Heart left ventricle (tissue), 13 donors: Measurements from ENCODE around the gene SLC4A4.

Experiments used
- CTCF ChIP-seq, 12 donors: fragments of 200-600 bp; sonication (generic) in 4 of 12; IDR thresholded peaks; one replicate each; pipeline versions ENCODE4 v1.5.0 to v1.8.0; 2018 to 2022; ENCODE audit warnings: antibody characterized with exemption in 12 of 12, mild to moderate bottlenecking in 5 of 12
- POLR2A ChIP-seq, 2 donors: fragments of 450-650 bp; IDR thresholded peaks; one replicate each; pipeline ENCODE4 v1.6.1; 2017; ENCODE audit warnings: antibody characterized with exemption in 2 of 2, mild to moderate bottlenecking in 2 of 2, moderate library complexity in 2 of 2
- donor health status: ischemic (EF 13 %, LVEDD 7.1; RV severe dilation, severe dysfunction).
- donor health status: DM: no; HTN: yes; CAD: no.
- donor health status: DM: no; HTN: no; CAD: no.
- donor health status: ischemic (EF 25% LVEDD 6.9; RV normal size, moderate dysfunction).
- donor health status: ischemic (EF 25% LVEDD 5.7; RV mildly dilated, moderate dysfunction).
- donor health status: ischemic (EF 35%, LVEDD 5.7; RV mildly dilated, moderate dysfunction).
- donor health status: nonischemic (EF 11% LVEDD 7.7; RV severe dilation, severe dysfunction).
- donor health status: DM: yes; HTN: yes; CAD: no.
- donor health status: PGD.
- donor health status: ischemic (EF 29% LVEDD 5.4; RV normal size, mild dysfunction).
- donor health status: nonischemic (EF 23%, LVEDD 6.1; RV moderate dilation, normal function).

DNA sequence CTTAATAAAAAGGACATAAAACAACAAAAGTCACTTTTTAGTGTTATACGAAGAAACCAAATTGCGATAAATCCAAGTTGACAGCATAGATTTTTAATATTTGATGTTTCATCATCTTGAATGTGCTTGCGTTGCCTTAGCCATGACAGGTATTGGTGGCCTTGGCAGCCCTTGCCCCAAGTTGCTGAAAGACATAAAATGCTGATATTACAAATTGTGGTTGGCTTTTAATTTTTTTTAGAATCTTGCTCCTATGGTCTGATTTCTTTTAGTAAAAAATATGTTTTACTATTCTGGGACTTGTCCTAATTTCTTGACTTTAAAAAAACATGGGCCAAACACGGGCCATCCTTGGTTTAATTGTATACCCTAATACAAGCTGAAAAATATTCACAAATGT lies 122.6 kb downstream of the SLC4A4 start:
- no peak for TF ChIP-seq CTCF (IDR thresholded peaks at IDR 0.05)
- TF ChIP-seq POLR2A (IDR thresholded peaks at IDR 0.05): no peak
